Measurements from ENCODE around the gene SLC40A1. TPM values are rescaled to one million over a fixed set of nuclear protein-coding genes. Genes with fewer than 3 reads are reported as not detected.

Gene SLC40A1
- total and polyA plus RNA-seq, 2 of the 13 experiments (the other 11 are each of a cell fraction or from before 2014, with no cell fraction given), result 10.6 to 24.9 TPM

DNA sequence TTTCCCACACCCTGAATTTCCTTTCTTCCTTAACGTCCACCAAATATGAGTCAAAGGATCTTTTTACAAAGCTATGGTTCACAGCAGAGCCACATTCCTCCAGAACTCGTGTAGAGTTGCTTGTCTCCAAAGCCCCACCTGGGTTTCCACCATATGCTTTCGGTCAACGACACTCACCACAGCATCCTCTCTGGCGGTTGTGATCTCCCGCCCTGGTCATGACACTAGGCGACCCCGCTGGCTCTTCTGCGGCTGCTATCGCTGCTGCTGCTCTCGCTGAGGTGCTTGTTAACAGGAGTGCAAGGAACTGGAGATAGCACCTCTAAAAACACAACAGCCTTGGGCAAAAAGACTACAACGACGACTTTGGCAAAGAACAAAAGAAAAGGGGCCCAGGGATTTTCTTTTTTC, 340 bp downstream of the SLC40A1 start (continued):
- TF ChIP-seq ZNF580 (CRISPR knock-in tag; IDR thresholded peaks at IDR 0.05; ENCODE audit: borderline replicate concordance, low read depth) (no peak), GATA4 (IDR thresholded peaks at IDR 0.05; ENCODE audit: borderline replicate concordance, low read depth) (no peak), ZNF230 (CRISPR knock-in tag; IDR thresholded peaks at IDR 0.05) (0 out of 2 replicates have a peak, but pooled peaks have one; percentile 10), ZNF501 (CRISPR knock-in tag; IDR thresholded peaks at IDR 0.05) (peak; percentile 74; the same call in 1 of the 2 replicates), REL (CRISPR knock-in tag; conservative IDR thresholded peaks at IDR 0.05) (0 out of 2 replicates have a peak, but pooled peaks have one; percentile 15), XBP1 (CRISPR knock-in tag; IDR thresholded peaks at IDR 0.05) (no peak), ZNF605 (CRISPR knock-in tag; IDR thresholded peaks at IDR 0.05) (no peak), ZNF761 (CRISPR knock-in tag; conservative IDR thresholded peaks at IDR 0.05) (no peak), NFYC (CRISPR knock-in tag; IDR thresholded peaks at IDR 0.05) (no peak), ZNF784 (CRISPR knock-in tag; IDR thresholded peaks at IDR 0.05; ENCODE audit: borderline replicate concordance) (no peak), DBP (CRISPR knock-in tag; IDR thresholded peaks at IDR 0.05; ENCODE audit: not compliant biosample characterization) (peak; percentile 10), FOXO1 (CRISPR knock-in tag; IDR thresholded peaks at IDR 0.05) (no peak), ZNF350 (CRISPR knock-in tag; IDR thresholded peaks at IDR 0.05; ENCODE audit: borderline replicate concordance, low read depth) (no peak), HDAC1 (CRISPR knock-in tag; IDR thresholded peaks at IDR 0.05) (0 out of 2 replicates have a peak, but pooled peaks have one; percentile 9), MED1 (CRISPR knock-in tag; IDR thresholded peaks at IDR 0.05) (no peak), ZNF776 (CRISPR knock-in tag; IDR thresholded peaks at IDR 0.05) (no peak), HIVEP1 (CRISPR knock-in tag; IDR thresholded peaks at IDR 0.05) (no peak)
- TF ChIP-seq, protein P1, sequence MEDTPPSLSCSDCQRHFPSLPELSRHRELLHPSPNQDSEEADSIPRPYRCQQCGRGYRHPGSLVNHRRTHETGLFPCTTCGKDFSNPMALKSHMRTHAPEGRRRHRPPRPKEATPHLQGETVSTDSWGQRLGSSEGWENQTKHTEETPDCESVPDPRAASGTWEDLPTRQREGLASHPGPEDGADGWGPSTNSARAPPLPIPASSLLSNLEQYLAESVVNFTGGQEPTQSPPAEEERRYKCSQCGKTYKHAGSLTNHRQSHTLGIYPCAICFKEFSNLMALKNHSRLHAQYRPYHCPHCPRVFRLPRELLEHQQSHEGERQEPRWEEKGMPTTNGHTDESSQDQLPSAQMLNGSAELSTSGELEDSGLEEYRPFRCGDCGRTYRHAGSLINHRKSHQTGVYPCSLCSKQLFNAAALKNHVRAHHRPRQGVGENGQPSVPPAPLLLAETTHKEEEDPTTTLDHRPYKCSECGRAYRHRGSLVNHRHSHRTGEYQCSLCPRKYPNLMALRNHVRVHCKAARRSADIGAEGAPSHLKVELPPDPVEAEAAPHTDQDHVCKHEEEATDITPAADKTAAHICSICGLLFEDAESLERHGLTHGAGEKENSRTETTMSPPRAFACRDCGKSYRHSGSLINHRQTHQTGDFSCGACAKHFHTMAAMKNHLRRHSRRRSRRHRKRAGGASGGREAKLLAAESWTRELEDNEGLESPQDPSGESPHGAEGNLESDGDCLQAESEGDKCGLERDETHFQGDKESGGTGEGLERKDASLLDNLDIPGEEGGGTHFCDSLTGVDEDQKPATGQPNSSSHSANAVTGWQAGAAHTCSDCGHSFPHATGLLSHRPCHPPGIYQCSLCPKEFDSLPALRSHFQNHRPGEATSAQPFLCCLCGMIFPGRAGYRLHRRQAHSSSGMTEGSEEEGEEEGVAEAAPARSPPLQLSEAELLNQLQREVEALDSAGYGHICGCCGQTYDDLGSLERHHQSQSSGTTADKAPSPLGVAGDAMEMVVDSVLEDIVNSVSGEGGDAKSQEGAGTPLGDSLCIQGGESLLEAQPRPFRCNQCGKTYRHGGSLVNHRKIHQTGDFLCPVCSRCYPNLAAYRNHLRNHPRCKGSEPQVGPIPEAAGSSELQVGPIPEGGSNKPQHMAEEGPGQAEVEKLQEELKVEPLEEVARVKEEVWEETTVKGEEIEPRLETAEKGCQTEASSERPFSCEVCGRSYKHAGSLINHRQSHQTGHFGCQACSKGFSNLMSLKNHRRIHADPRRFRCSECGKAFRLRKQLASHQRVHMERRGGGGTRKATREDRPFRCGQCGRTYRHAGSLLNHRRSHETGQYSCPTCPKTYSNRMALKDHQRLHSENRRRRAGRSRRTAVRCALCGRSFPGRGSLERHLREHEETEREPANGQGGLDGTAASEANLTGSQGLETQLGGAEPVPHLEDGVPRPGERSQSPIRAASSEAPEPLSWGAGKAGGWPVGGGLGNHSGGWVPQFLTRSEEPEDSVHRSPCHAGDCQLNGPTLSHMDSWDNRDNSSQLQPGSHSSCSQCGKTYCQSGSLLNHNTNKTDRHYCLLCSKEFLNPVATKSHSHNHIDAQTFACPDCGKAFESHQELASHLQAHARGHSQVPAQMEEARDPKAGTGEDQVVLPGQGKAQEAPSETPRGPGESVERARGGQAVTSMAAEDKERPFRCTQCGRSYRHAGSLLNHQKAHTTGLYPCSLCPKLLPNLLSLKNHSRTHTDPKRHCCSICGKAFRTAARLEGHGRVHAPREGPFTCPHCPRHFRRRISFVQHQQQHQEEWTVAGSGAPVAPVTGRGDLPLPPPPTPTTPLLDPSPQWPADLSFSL (CRISPR knock-in tag; IDR thresholded peaks at IDR 0.05), result 0 out of 2 replicates have a peak, but pooled peaks have one; percentile 1
- TF ChIP-seq, protein P2, sequence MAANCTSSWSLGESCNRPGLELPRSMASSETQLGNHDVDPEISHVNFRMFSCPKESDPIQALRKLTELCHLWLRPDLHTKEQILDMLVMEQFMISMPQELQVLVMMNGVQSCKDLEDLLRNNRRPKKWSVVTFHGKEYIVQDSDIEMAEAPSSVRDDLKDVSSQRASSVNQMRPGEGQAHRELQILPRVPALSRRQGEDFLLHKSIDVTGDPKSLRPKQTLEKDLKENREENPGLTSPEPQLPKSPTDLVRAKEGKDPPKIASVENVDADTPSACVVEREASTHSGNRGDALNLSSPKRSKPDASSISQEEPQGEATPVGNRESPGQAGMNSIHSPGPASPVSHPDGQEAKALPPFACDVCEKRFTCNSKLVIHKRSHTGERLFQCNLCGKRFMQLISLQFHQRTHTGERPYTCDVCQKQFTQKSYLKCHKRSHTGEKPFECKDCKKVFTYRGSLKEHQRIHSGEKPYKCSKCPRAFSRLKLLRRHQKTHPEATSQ (CRISPR knock-in tag; IDR thresholded peaks at IDR 0.05; ENCODE audit: borderline replicate concordance), result no peak
- TF ChIP-seq, protein P3, sequence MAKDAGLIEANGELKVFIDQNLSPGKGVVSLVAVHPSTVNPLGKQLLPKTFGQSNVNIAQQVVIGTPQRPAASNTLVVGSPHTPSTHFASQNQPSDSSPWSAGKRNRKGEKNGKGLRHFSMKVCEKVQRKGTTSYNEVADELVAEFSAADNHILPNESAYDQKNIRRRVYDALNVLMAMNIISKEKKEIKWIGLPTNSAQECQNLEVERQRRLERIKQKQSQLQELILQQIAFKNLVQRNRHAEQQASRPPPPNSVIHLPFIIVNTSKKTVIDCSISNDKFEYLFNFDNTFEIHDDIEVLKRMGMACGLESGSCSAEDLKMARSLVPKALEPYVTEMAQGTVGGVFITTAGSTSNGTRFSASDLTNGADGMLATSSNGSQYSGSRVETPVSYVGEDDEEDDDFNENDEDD (CRISPR knock-in tag; IDR thresholded peaks at IDR 0.05; ENCODE audit: borderline replicate concordance), result peak; percentile 20; the same call in 1 of the 2 replicates
